ENCODE measurements around the gene GRB2. TPM values are rescaled to one million over a fixed set of nuclear protein-coding genes. Genes with fewer than 3 reads are reported as not detected.

GRB2 gene
- total RNA-seq, 1 donor from 2014 or later = 61.8 TPM

- no peak for DNase-seq (ENCODE audit: low spot score in 2 of 2, unreplicated experiment in 2 of 2)
- H3K27ac Mint-ChIP-seq = no peak overlapping the region
- H3K4me3 Mint-ChIP-seq = no peak overlapping the region
- H3K36me3 Mint-ChIP-seq = no peaks in the 10 kb centered on the region
- H3K4me1 Mint-ChIP-seq = peaks cover 3% of the 10 kb centered on the region
- TF ChIP-seq, protein P1, sequence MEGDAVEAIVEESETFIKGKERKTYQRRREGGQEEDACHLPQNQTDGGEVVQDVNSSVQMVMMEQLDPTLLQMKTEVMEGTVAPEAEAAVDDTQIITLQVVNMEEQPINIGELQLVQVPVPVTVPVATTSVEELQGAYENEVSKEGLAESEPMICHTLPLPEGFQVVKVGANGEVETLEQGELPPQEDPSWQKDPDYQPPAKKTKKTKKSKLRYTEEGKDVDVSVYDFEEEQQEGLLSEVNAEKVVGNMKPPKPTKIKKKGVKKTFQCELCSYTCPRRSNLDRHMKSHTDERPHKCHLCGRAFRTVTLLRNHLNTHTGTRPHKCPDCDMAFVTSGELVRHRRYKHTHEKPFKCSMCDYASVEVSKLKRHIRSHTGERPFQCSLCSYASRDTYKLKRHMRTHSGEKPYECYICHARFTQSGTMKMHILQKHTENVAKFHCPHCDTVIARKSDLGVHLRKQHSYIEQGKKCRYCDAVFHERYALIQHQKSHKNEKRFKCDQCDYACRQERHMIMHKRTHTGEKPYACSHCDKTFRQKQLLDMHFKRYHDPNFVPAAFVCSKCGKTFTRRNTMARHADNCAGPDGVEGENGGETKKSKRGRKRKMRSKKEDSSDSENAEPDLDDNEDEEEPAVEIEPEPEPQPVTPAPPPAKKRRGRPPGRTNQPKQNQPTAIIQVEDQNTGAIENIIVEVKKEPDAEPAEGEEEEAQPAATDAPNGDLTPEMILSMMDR (IDR thresholded peaks at IDR 0.05; ENCODE audit: unreplicated experiment) = no peak
- H3K27me3 Mint-ChIP-seq (ENCODE audit: low read depth) = no peaks in the 10 kb centered on the region
- H3K9me3 Mint-ChIP-seq = no peaks in the 10 kb centered on the region
These were observed 91.4 kb downstream of the GRB2 start for GRCh38 chr17:75313941-75314551.

DNA sequence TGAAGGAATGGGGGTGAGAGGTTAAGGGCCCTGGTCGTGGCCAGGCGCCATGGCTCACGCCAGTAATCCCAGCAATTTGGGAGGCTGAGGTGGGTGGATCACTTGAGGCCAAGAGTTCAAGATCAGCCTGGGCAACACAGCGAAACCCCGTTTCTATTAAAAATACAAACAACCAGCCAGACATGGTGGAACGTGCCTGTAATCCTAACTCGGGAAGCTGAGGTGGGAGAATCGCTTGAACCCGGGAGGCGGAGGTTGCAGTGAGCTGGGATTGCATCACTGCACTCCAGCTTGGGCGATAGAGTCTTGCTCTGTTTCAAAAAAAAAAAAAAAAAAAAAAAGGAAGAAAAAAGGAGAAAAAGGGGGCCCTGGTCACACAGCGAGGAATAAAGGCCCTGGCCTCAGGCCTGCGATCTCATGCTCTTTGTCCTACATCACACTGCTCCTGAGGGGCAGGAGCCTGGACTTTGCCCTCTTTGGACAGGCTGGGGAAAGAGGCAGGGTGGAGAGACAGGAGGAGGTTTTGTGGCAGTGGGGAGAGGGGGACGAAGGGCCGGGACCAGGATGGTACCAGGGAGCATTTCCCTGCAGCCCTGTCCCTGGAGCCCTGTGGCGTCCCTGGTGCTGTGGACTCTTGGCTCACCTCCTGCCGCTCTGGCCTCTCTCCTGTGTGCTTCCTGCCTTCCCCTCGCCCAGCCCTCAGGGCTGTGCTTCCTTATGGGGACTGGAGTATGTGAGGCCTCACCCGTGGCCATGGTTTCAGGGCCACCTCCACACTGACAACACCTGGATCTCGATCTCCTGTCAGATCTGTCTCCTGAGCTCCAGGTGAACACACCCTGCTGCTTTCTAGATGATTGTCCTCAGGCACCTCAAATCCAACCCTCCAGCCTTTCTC, 96.5 kb downstream of the GRB2 start:
- no peaks in the 10 kb centered on the region for H3K36me3 Mint-ChIP-seq
- DNase-seq (ENCODE audit: low spot score in 2 of 2, unreplicated experiment in 2 of 2) = no peak
- TF ChIP-seq, protein P1 (IDR thresholded peaks at IDR 0.05; ENCODE audit: unreplicated experiment) = no peak
- H3K27me3 Mint-ChIP-seq (ENCODE audit: low read depth) = no peaks in the 10 kb centered on the region
- H3K4me3 Mint-ChIP-seq = no peak overlapping the region
- H3K4me1 Mint-ChIP-seq = peaks cover 3% of the 10 kb centered on the region
- no peaks in the 10 kb centered on the region for H3K9me3 Mint-ChIP-seq
- no peak overlapping the region for H3K27ac Mint-ChIP-seq

DNA sequence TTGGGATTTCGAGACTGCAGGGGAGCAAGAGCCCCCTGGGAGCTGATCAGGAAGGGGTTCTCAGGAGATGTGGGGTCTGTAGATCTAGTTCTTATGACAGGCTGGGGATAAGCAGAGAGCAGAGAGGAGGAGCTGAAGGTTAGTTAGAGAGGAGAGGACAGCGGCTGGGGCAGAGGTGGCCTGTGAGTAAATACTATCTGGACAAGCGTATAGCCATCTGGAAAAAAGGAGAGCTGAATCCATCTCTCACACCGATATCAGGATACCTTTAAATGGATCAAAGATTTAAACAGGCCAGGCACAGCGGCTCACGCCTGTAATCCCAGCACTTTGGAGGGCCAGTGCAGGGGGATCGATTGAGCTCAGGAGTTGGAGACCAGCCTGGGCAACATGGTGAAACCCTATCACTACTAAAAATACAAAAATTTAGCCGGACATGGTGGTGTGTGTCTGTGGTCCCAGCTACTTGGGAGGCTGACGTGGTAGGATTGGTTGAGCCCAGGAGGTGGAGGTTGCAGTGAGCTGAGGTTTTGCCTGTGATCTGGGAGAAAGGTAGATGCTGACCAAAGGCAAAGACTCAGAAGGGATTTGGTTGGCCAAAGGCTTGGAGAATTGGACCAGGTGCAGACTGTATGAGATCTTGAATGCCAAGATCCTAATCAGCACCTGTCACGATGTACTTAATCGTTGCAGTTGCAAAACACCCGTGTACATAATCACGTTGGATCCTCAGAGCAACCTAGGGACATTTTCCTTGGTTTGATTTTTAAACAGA, 97.3 kb downstream of the GRB2 start:
- Mint-ChIP-seq H3K4me1 (peaks cover 3% of the 10 kb centered on the region), H3K27ac (no peak overlapping the region), H3K36me3 (no peaks in the 10 kb centered on the region), H3K9me3 (no peaks in the 10 kb centered on the region), H3K27me3 (ENCODE audit: low read depth) (no peaks in the 10 kb centered on the region), H3K4me3 (no peak overlapping the region)
- TF ChIP-seq, protein P1 (IDR thresholded peaks at IDR 0.05; ENCODE audit: unreplicated experiment) = no peak
- no peak for DNase-seq (ENCODE audit: low spot score in 2 of 2, unreplicated experiment in 2 of 2)

GRCh38 chr17:75301502-75302206, 103.8 kb downstream of the GRB2 start:
- H3K27me3 Mint-ChIP-seq (ENCODE audit: low read depth) = no peaks in the 10 kb centered on the region
- no peaks in the 10 kb centered on the region for H3K36me3 Mint-ChIP-seq
- no peak overlapping the region for H3K27ac Mint-ChIP-seq
- no peaks in the 10 kb centered on the region for H3K9me3 Mint-ChIP-seq
- TF ChIP-seq, protein P1 (IDR thresholded peaks at IDR 0.05; ENCODE audit: unreplicated experiment) = no peak
- no peak for DNase-seq (ENCODE audit: low spot score in 2 of 2, unreplicated experiment in 2 of 2)
- no peak overlapping the region for H3K4me3 Mint-ChIP-seq
- H3K4me1 Mint-ChIP-seq = no peaks in the 10 kb centered on the region

GRCh38 chr17:75301049-75301448, 104.4 kb downstream of the GRB2 start:
- Mint-ChIP-seq H3K27ac (no peak overlapping the region), H3K4me1 (no peaks in the 10 kb centered on the region), H3K36me3 (no peaks in the 10 kb centered on the region), H3K4me3 (no peak overlapping the region), H3K9me3 (no peaks in the 10 kb centered on the region), H3K27me3 (ENCODE audit: low read depth) (no peaks in the 10 kb centered on the region)
- DNase-seq (ENCODE audit: low spot score in 2 of 2, unreplicated experiment in 2 of 2) = no peak
- TF ChIP-seq, protein P1 (IDR thresholded peaks at IDR 0.05; ENCODE audit: unreplicated experiment) = no peak

Data from mesothelial cell of epicardium (in vitro differentiated cells).